Activated CD4-positive, alpha-beta T cell treated with anti-CD3 and anti-CD28 coated beads, Interleukin-2, amount 50 U/mL, for 48 hours (primary cell): ENCODE data around the gene RNF213.
"Not testable (repeated sequence)": the region's sequence is repeated elsewhere in the genome, so short reads cannot be mapped to it uniquely, and the experiment has no call there.

Experiments
- DNase-seq, 2 experiments: peaks; one replicate each; pipeline ENCODE4 v3.0.0-alpha.2; 2020

RNF213 gene

GRCh38 chr17:80272366-80272765, 11.7 kb downstream of the RNF213 start:
- no peak for DNase-seq

GRCh38 chr17:80274331-80274730, 13.7 kb downstream of the RNF213 start:
- no peak for DNase-seq

- DNase-seq: no peak
Observed at GRCh38 chr17:80274871-80275449, 14.3 kb downstream of the RNF213 start.

GRCh38 chr17:80275857-80276256, 15.2 kb downstream of the RNF213 start:
- not testable (repeated sequence) for DNase-seq

- no peak for DNase-seq
Observed at GRCh38 chr17:80277751-80278671, 17.4 kb downstream of the RNF213 start.

- DNase-seq: no peak
Observed at GRCh38 chr17:80279895-80280294, 19.2 kb downstream of the RNF213 start.

- DNase-seq: no peak
Observed at GRCh38 chr17:80281516-80281915, 20.9 kb downstream of the RNF213 start.

- no peak for DNase-seq
Observed at GRCh38 chr17:80283116-80283852, 22.6 kb downstream of the RNF213 start.

- DNase-seq: no peak
Observed at GRCh38 chr17:80284631-80285030, 24.0 kb downstream of the RNF213 start.

- DNase-seq: no peak
Observed at GRCh38 chr17:80285237-80285920, 24.7 kb downstream of the RNF213 start.

- DNase-seq: no peak
Observed at GRCh38 chr17:80286638-80286960, 25.9 kb downstream of the RNF213 start.

GRCh38 chr17:80287038-80287437, 26.4 kb downstream of the RNF213 start:
- no peak for DNase-seq

- DNase-seq: no peak
Observed at GRCh38 chr17:80287806-80288567, 27.3 kb downstream of the RNF213 start.

- DNase-seq: no peak
Observed at GRCh38 chr17:80289616-80290015, 29.0 kb downstream of the RNF213 start.

- DNase-seq: no peak
Observed at GRCh38 chr17:80290156-80290555, 29.5 kb downstream of the RNF213 start.

GRCh38 chr17:80291260-80291659, 30.6 kb downstream of the RNF213 start:
- DNase-seq: no peak

GRCh38 chr17:80291691-80292487, 31.2 kb downstream of the RNF213 start:
- DNase-seq: no peak

GRCh38 chr17:80292521-80292971, 31.9 kb downstream of the RNF213 start:
- DNase-seq: no peak

GRCh38 chr17:80294210-80294609, 33.6 kb downstream of the RNF213 start:
- DNase-seq: no peak

GRCh38 chr17:80294653-80295052, 34.0 kb downstream of the RNF213 start:
- no peak for DNase-seq

- no peak for DNase-seq
Observed at GRCh38 chr17:80295146-80295545, 34.5 kb downstream of the RNF213 start.
